GM18951 (cell line): ENCODE data around the gene CNTN6.

Source experiments
- POLR2A ChIP-seq: IDR thresholded peaks from 4 replicates; pipeline ENCODE4 v1.6.1; 2011; ENCODE audit warnings: mild to moderate bottlenecking; ENCODE audit not compliant: insufficient read length, insufficient read depth; ENCODE audit errors: extremely low read depth
- in situ Hi-C: fragments of 300-500 bp; cut with MboI; formaldehyde crosslinking; loops from one replicate; pipeline ENCODE4 v1.12.0; 2022; ENCODE audit warnings: low sequenced_read_pairs, mixed read lengths, inconsistent platforms; ENCODE audit not compliant: unreplicated experiment

The CNTN6 gene

GRCh38 chr3:1442271-1442670 lies 349.4 kb downstream of the CNTN6 start:
- in situ Hi-C loops: no loop called here
- TF ChIP-seq POLR2A: no peak

GRCh38 chr3:1444195-1444594 lies 351.4 kb downstream of the CNTN6 start:
- in situ Hi-C loops: no loop called here
- TF ChIP-seq POLR2A: no peak

GRCh38 chr3:1446531-1446930 lies 353.7 kb downstream of the CNTN6 start:
- in situ Hi-C loops: no loop called here
- no peak for TF ChIP-seq POLR2A

GRCh38 chr3:1447452-1447851 lies 354.6 kb downstream of the CNTN6 start:
- no peak for TF ChIP-seq POLR2A
- in situ Hi-C loops: no loop called here

GRCh38 chr3:1448443-1448842 lies 355.6 kb downstream of the CNTN6 start:
- no peak for TF ChIP-seq POLR2A

More at GRCh38 chr3:1448443-1448842, 355.6 kb downstream of the CNTN6 start:
- in situ Hi-C loops: no loop called here
